ENCODE measurements around the gene CLK1. TPM values are rescaled to one million over a fixed set of nuclear protein-coding genes. Genes with fewer than 3 reads are reported as not detected.

Gene CLK1
- total and polyA plus RNA-seq, 2 of the 13 experiments (the other 11 are each of a cell fraction or from before 2014, with no cell fraction given) = 66.6 to 101 TPM

DNA sequence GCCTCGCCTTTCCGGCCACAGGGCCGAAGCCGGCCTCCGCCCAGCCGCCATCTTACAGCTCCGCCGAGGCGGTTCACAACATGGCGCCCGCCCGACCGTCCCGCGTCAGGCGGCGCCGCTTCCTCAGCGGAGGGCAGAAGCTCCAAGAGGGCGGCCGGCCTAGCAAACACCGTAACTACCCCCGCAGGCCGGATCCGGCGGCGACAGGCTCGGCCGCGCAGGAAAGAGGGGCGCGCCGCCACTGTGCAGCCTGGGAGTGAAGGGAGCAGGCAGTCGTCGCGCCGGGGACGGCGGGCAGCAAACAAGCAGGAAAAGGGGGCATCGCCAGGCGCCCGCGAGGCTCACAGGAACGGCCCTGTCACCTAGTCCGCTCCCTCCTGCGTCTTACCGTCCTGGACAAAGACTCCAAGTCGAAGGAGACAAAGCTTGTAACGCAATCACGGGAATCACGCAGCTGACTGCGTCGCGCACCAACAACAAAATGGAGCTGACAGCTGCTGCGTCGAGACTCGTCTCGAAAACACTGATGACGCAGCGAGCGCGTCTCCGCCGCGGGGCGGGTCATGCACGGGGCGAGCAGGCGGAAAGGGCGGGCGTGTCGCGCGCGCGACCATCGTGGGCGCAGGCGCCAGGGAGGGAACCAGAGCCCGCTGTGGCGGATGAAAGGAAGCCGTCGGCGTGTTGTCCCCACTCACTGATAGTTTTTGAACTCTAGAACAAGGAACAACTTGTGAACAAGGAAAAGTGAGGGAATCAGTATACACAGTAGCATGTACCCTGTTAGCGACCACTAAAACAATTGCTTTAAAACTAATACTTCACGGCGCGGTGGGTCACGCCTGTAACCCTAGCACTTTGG is at the start of gene CLK1 (continued):
- TF ChIP-seq ZNF557 (CRISPR knock-in tag; IDR thresholded peaks at IDR 0.05) (peak; percentile 96), KDM5B (CRISPR knock-in tag; IDR thresholded peaks at IDR 0.05; ENCODE audit: borderline replicate concordance) (peak; percentile 98), ZNF616 (CRISPR knock-in tag; IDR thresholded peaks at IDR 0.05; ENCODE audit: low read depth) (peak; percentile 95), ZNF234 (CRISPR knock-in tag; conservative IDR thresholded peaks at IDR 0.05) (peak; percentile 93; the same call in 1 of the 2 replicates), ZKSCAN8 (CRISPR knock-in tag; IDR thresholded peaks at IDR 0.05; ENCODE audit: borderline replicate concordance) (peak; percentile 91), ZNF180 (CRISPR knock-in tag; IDR thresholded peaks at IDR 0.05; ENCODE audit: borderline replicate concordance, low read depth) (peak; percentile 87; the same call in 1 of the 2 replicates), NR3C1 (CRISPR knock-in tag; IDR thresholded peaks at IDR 0.05) (no peak), ZNF260 (CRISPR knock-in tag; IDR thresholded peaks at IDR 0.05; ENCODE audit: borderline replicate concordance, low read depth) (no peak), SPEN (CRISPR knock-in tag; IDR thresholded peaks at IDR 0.05; ENCODE audit: low read depth) (peak; percentile 88), ZNF3 (CRISPR knock-in tag; IDR thresholded peaks at IDR 0.05) (no peak), ZNF10 (CRISPR knock-in tag; IDR thresholded peaks at IDR 0.05; ENCODE audit: borderline replicate concordance, low read depth) (no peak), YY1 (IDR thresholded peaks at IDR 0.05; ENCODE audit: insufficient read depth, insufficient replicate concordance, low read depth, low read length) (peak; percentile 99), KMT2A (CRISPR knock-in tag; IDR thresholded peaks at IDR 0.05) (peak; percentile 95), ARNTL (CRISPR knock-in tag; IDR thresholded peaks at IDR 0.05) (peak; percentile 91), ZNF333 (CRISPR knock-in tag; IDR thresholded peaks at IDR 0.05; ENCODE audit: borderline replicate concordance) (peak; percentile 75), U2AF2 (IDR thresholded peaks at IDR 0.05; ENCODE audit: low read depth, low read length) (no peak), ELF4 (CRISPR knock-in tag; IDR thresholded peaks at IDR 0.05; ENCODE audit: borderline replicate concordance) (no peak), PAWR (CRISPR knock-in tag; IDR thresholded peaks at IDR 0.05; ENCODE audit: borderline replicate concordance) (peak; percentile 97; the same call in 1 of the 2 replicates), TOE1 (CRISPR knock-in tag; IDR thresholded peaks at IDR 0.05) (peak; percentile 63; the same call in 1 of the 2 replicates), IKZF4 (CRISPR knock-in tag; IDR thresholded peaks at IDR 0.05; ENCODE audit: borderline replicate concordance, low read depth, not compliant biosample characterization) (peak; percentile 91), ZNF136 (CRISPR knock-in tag; IDR thresholded peaks at IDR 0.05; ENCODE audit: low read depth) (peak; percentile 96; the same call in 1 of the 2 replicates), ZMYM4 (CRISPR knock-in tag; IDR thresholded peaks at IDR 0.05) (peak; percentile 94)
- TF ChIP-seq, protein P1, sequence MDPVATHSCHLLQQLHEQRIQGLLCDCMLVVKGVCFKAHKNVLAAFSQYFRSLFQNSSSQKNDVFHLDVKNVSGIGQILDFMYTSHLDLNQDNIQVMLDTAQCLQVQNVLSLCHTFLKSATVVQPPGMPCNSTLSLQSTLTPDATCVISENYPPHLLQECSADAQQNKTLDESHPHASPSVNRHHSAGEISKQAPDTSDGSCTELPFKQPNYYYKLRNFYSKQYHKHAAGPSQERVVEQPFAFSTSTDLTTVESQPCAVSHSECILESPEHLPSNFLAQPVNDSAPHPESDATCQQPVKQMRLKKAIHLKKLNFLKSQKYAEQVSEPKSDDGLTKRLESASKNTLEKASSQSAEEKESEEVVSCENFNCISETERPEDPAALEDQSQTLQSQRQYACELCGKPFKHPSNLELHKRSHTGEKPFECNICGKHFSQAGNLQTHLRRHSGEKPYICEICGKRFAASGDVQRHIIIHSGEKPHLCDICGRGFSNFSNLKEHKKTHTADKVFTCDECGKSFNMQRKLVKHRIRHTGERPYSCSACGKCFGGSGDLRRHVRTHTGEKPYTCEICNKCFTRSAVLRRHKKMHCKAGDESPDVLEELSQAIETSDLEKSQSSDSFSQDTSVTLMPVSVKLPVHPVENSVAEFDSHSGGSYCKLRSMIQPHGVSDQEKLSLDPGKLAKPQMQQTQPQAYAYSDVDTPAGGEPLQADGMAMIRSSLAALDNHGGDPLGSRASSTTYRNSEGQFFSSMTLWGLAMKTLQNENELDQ (CRISPR knock-in tag; IDR thresholded peaks at IDR 0.05; ENCODE audit: borderline replicate concordance) = peak; percentile 92
- TF ChIP-seq, protein P2, sequence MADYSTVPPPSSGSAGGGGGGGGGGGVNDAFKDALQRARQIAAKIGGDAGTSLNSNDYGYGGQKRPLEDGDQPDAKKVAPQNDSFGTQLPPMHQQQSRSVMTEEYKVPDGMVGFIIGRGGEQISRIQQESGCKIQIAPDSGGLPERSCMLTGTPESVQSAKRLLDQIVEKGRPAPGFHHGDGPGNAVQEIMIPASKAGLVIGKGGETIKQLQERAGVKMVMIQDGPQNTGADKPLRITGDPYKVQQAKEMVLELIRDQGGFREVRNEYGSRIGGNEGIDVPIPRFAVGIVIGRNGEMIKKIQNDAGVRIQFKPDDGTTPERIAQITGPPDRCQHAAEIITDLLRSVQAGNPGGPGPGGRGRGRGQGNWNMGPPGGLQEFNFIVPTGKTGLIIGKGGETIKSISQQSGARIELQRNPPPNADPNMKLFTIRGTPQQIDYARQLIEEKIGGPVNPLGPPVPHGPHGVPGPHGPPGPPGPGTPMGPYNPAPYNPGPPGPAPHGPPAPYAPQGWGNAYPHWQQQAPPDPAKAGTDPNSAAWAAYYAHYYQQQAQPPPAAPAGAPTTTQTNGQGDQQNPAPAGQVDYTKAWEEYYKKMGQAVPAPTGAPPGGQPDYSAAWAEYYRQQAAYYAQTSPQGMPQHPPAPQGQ (CRISPR knock-in tag; IDR thresholded peaks at IDR 0.05; ENCODE audit: borderline replicate concordance) = 0 out of 2 replicates have a peak, but pooled peaks have one; percentile 74
- TF ChIP-seq, protein P3, sequence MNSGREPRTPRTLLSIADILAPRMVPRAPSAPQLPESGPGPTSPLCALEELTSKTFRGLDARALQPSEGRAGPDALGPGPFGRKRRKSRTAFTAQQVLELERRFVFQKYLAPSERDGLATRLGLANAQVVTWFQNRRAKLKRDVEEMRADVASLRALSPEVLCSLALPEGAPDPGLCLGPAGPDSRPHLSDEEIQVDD (CRISPR knock-in tag; IDR thresholded peaks at IDR 0.05; ENCODE audit: borderline replicate concordance) = peak; percentile 90; the same call in 1 of the 2 replicates
